Activated CD4-positive, alpha-beta T cell treated with anti-CD3 and anti-CD28 coated beads, Interleukin-2, amount 10 ng/mL, durations not matched to agents 24 days and 14 days (primary cell): Measurements from ENCODE around the gene MCCC1. TPM values are rescaled to one million over a fixed set of nuclear protein-coding genes. Genes with fewer than 3 reads are reported as not detected.
A peak's percentile ranks its signal among the peaks of the same experiment; 100 is the strongest.
"Not testable (repeated sequence)": the region's sequence is repeated elsewhere in the genome, so short reads cannot be mapped to it uniquely, and the experiment has no call there.

Experiments
- DNase-seq: peaks from one replicate; pipeline ENCODE4 v3.0.0; 2022
- H3K27ac Mint-ChIP-seq: one replicate; pipeline ENCODE4 v1.8.0; 2022; ENCODE audit warnings: mild to moderate bottlenecking, mixed read lengths
- H3K27me3 Mint-ChIP-seq: one replicate; pipeline ENCODE4 v1.8.0; 2022; ENCODE audit warnings: mixed read lengths
- H3K36me3 Mint-ChIP-seq: one replicate; pipeline ENCODE4 v1.8.0; 2022; ENCODE audit warnings: low read depth, mild to moderate bottlenecking, mixed read lengths
- H3K4me1 Mint-ChIP-seq: one replicate; pipeline ENCODE4 v1.8.0; 2021; ENCODE audit warnings: mixed read lengths
- H3K4me3 Mint-ChIP-seq: one replicate; pipeline ENCODE4 v1.8.0; 2022; ENCODE audit warnings: mild to moderate bottlenecking, moderate library complexity, mixed read lengths
- H3K9me3 Mint-ChIP-seq: one replicate; pipeline ENCODE4 v1.8.0; 2021; ENCODE audit warnings: mixed read lengths
- intact Hi-C: fragments of 100-400 bp; cut with micrococcal nuclease; formaldehyde crosslinking; loops from one replicate; pipeline ENCODE4 v1.15.1; 2023
- total RNA-seq: library from RNA; stranded (reverse); gene quantifications from 2 replicates; pipeline ENCODE4 v1.2.3, GENCODE V29; 2022

MCCC1 gene
- total RNA-seq, 1 donor from 2014 or later, result 25.4 TPM

DNA sequence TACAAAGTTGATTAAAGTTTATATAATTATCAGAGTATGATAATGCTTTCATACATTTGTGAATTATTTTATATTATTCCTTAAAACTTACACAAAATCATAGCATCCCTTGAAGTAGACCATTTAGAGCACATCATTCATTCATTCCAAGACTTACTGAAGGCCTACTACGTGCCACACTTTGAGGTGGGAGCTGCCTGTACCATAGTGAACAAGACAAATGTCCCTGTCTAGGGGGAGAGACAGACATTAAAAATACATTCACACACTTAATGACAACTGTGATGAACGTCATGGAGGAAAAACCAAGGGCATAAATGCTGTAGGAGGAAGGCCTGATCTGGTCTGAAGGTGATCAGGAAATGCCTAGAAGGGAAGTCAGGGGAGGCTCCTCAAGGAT is 12.1 kb downstream of the MCCC1 start:
- no peaks in the 10 kb centered on the region for H3K4me1 Mint-ChIP-seq
- intact Hi-C loops, result no loop called here
- H3K4me3 Mint-ChIP-seq, result no peak overlapping the region
- H3K27me3 Mint-ChIP-seq, result no peaks in the 10 kb centered on the region
- no peaks in the 10 kb centered on the region for H3K9me3 Mint-ChIP-seq
- H3K36me3 Mint-ChIP-seq, result peaks cover 54% of the 10 kb centered on the region
- no peak for DNase-seq
- H3K27ac Mint-ChIP-seq, result peak overlapping the region; percentile 43

DNA sequence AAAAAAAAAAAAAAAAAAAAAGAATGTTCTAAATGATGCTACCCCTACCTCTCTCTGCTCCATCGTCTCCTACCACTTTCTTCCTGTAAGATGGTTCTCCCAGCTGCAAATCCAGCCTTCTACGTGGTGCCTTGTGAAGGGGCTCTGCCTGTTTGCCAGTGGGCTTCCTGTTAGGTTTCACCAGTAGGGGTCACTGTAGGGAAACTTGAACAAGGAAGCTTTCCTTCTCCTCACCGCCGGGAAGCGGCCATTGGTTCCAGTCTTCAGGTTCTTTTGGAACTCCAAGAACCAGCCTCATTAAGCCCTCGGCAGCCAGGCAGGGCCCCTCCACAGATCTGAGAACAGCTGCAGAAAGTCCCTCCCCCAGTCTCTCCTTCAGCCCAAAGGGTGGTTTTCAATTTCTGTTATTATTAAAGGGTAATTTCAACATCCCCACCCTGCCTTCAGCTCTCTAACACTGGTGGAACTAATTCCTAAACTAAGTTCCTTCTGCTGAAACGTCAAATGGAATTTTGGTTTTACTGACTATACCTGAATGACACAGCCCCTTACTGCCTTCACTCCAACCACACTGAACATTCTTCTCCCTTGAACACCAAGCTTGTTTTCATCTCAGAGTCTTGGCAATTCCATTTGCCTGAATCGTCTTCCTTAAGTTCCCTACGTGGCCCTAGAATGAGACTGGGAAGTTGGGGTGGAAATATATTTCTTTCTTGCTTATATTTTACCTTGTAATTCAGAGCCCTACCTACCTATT is 13.5 kb downstream of the MCCC1 start:
- no peak overlapping the region for H3K4me3 Mint-ChIP-seq
- H3K4me1 Mint-ChIP-seq, result no peaks in the 10 kb centered on the region
- H3K27me3 Mint-ChIP-seq, result no peaks in the 10 kb centered on the region
- intact Hi-C loops, result no loop called here
- DNase-seq, result peak; percentile 68
- H3K36me3 Mint-ChIP-seq, result peaks cover 57% of the 10 kb centered on the region
- H3K9me3 Mint-ChIP-seq, result no peaks in the 10 kb centered on the region
- H3K27ac Mint-ChIP-seq, result no peak overlapping the region

DNA sequence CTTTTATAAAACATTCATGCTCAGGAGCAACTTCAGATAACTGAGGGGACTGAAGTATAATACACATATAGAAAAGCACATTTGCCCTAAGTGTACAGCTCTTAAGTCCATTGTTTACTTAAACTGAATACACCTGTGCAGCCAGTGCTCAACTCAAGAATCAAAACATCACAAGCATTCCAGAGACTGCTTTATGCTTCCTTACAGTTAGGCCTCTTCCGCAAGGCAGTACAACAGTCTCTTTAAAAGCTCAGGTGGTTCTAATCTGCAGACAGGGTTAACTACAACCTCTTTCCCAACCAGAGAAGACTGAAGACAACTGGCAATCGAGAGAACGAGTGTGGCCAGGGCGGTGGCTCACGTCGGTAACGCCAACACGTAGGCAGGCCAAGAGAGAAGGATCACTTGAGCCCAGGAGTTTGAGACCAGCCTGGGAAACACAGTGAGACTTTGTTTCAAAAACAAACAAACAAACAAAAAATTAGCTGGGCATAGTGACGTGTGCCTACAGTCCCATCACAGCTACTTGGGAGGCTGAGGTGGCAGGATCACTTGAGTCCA is 16.9 kb downstream of the MCCC1 start:
- H3K27ac Mint-ChIP-seq, result no peak overlapping the region
- H3K4me3 Mint-ChIP-seq, result no peak overlapping the region
- peaks cover 20% of the 10 kb centered on the region for H3K9me3 Mint-ChIP-seq
- peaks cover 74% of the 10 kb centered on the region for H3K36me3 Mint-ChIP-seq
- H3K27me3 Mint-ChIP-seq, result no peaks in the 10 kb centered on the region
- no peaks in the 10 kb centered on the region for H3K4me1 Mint-ChIP-seq
- intact Hi-C loops, result no loop called here
- DNase-seq, result no peak

DNA sequence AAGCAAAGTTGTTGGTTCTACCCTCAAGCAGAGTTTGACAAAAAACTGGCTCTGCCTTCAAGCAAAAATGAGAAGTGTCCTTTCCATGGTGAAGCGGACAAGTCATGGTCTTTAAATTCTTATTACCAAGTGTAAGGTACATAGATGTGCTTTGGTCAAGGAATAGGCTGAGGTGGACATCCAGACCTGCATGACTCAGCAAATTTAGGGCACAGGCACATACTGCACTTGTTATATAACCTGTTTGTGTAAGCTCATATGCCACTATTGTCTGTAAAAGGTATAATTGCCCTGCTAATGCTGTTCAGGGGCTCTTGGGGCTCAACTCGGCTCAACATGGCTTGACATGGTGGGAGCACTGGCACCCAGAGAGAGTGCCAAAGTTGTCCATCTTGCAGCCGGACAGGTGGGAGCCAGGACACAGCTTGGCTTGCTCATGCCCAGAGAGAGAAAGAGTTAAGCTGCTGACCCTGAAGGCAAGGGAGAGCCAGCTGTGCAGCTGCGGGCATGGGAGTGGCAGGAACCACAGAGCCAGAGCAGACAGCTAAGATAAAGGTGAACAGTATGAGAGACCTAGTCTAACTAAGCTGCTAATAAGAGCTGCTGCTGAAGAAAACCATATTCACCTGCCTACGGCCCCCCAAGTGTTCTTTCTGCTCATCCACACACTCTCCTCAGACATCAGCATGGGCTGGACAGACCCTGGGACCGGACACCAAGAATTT is 17.7 kb downstream of the MCCC1 start:
- peaks cover 79% of the 10 kb centered on the region for H3K36me3 Mint-ChIP-seq
- H3K4me1 Mint-ChIP-seq, result no peaks in the 10 kb centered on the region
- peaks cover 21% of the 10 kb centered on the region for H3K9me3 Mint-ChIP-seq
- intact Hi-C loops, result no loop called here
- H3K27me3 Mint-ChIP-seq, result no peaks in the 10 kb centered on the region
- H3K4me3 Mint-ChIP-seq, result no peak overlapping the region
- no peak overlapping the region for H3K27ac Mint-ChIP-seq
- no peak for DNase-seq

DNA sequence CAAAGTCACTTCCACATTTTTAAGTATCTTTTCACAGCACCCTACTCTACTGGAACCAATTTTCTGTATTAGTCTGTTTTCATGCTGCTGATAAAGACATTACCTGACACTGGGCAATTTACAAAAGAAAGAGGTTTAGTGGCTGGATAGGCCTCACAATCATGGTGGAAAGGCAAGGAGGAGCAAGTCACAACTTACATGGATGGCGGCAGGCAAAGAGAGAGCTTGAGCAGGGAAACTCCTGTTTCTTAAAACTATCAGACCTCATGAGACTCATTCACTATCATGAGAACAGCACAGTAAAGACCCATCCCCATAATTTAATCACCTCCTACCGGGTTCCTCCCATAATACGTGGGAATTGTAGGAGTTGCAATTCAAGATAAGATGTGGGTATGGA is 18.7 kb downstream of the MCCC1 start:
- H3K4me3 Mint-ChIP-seq, result no peak overlapping the region
- no peaks in the 10 kb centered on the region for H3K27me3 Mint-ChIP-seq
- no peak overlapping the region for H3K27ac Mint-ChIP-seq
- peaks cover 21% of the 10 kb centered on the region for H3K9me3 Mint-ChIP-seq
- H3K4me1 Mint-ChIP-seq, result no peaks in the 10 kb centered on the region
- no peak for DNase-seq
- H3K36me3 Mint-ChIP-seq, result peaks cover 79% of the 10 kb centered on the region
- intact Hi-C loops, result no loop called here

DNA sequence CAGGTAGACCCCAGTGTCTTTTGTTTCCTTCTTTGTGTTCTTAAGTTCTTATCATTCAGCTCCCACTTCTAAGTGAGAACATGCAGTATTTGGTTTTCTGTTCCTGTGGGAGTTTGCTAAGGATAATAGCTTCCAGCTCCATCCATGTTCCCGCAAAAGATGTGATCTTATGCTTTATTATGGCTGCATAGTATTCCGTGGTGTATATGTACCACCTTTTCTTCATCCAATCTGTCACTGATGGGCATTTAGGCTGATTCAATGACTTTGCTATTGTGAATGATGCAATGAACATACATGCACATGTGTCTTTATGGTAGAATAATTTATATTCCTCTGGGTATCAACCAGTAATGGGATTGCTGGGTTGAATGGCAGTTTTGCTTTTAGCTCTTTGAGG is 24.4 kb downstream of the MCCC1 start:
- intact Hi-C loops, result no loop called here
- H3K27me3 Mint-ChIP-seq, result no peaks in the 10 kb centered on the region
- H3K4me3 Mint-ChIP-seq, result no peak overlapping the region
- H3K4me1 Mint-ChIP-seq, result peaks cover 11% of the 10 kb centered on the region
- H3K27ac Mint-ChIP-seq, result no peak overlapping the region
- no peak for DNase-seq
- H3K9me3 Mint-ChIP-seq, result peaks cover 20% of the 10 kb centered on the region
- peaks cover 73% of the 10 kb centered on the region for H3K36me3 Mint-ChIP-seq

DNA sequence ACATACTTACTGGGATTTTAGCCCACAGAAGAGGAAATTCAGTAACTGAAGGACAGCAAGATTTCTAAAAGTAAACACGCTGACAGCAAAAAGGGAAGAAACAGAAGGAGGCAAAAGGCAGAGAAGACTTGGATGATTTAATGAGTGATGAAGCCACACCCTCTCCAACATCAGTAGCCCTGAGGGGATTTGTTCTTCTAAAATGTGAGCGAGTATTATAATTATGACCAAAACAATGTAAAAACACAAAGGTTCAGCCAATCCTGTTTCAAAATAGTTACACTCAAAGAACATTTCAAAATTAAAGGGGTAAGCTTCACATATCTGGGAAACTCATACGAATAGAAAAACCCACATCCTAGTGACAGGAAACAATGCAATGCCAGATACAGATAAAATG is 25.0 kb downstream of the MCCC1 start:
- intact Hi-C loops, result no loop called here
- peaks cover 20% of the 10 kb centered on the region for H3K9me3 Mint-ChIP-seq
- peaks cover 69% of the 10 kb centered on the region for H3K36me3 Mint-ChIP-seq
- peak overlapping the region; percentile 32 for H3K27ac Mint-ChIP-seq
- H3K27me3 Mint-ChIP-seq, result no peaks in the 10 kb centered on the region
- no peak overlapping the region for H3K4me3 Mint-ChIP-seq
- no peak for DNase-seq
- H3K4me1 Mint-ChIP-seq, result peaks cover 11% of the 10 kb centered on the region

DNA sequence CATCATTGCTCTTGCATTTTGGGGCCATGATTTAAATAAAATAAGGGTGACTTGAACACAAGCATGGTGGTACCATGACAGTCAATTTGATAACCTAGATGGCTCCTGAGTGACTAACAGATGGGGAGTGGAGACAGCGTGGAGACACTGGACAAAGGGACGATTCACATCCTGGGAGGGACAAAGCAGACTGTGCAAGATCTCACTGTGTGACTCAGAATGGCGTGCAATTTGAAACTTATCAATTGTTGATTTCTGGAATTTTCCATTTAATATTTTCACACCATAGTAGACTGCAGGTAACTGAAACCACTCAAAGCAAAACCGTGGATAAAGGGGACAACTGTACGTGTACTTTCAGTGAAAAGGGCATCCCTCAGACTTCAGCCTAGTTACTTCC is 25.5 kb downstream of the MCCC1 start:
- intact Hi-C loops, result no loop called here
- Mint-ChIP-seq H3K4me3 (no peak overlapping the region), H3K4me1 (peaks cover 11% of the 10 kb centered on the region), H3K27me3 (no peaks in the 10 kb centered on the region), H3K9me3 (peaks cover 16% of the 10 kb centered on the region), H3K36me3 (peaks cover 64% of the 10 kb centered on the region), H3K27ac (peak overlapping the region; percentile 32)
- no peak for DNase-seq

DNA sequence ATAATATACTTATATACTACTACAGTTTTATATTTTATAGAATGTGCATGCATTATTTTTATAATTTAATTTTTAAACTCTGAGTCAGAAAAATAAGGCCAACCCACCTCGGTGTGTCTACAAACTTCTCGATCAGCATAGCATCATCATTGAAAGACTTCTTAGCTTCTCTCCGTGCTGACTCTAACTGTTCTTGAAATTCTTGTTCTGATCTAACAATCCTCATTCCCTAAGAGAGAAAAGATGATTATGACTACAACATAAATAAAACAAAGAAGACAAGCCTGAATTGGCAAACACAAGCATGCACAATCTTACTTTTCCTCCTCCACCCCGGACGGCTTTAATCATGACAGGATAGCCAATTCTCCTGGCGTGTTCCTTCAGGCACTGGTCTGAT is 28.4 kb downstream of the MCCC1 start:
- Mint-ChIP-seq H3K27me3 (no peaks in the 10 kb centered on the region), H3K36me3 (peaks cover 50% of the 10 kb centered on the region), H3K4me3 (no peak overlapping the region), H3K27ac (no peak overlapping the region), H3K9me3 (peaks cover 6% of the 10 kb centered on the region), H3K4me1 (peaks cover 11% of the 10 kb centered on the region)
- DNase-seq, result no peak
- intact Hi-C loops, result no loop called here

DNA sequence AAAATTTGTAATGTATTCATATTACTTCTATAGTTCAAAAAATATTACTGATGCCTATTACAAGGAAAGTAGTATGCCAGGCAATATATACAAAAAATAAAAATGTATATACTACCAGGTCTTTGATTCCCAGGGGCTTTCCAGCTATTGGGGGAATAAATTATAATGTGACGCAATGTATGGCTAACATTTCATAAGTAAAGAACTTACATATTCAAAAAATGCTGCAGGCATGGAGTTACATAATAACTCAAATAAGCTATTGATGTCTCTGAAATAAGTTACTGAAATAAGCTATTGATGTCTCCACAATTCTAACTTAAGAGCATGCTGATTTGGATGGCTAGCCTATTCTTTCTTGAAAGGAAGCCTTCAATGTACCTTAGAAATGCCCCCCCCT is 30.2 kb downstream of the MCCC1 start:
- no peak for DNase-seq
- H3K27ac Mint-ChIP-seq, result no peak overlapping the region
- H3K27me3 Mint-ChIP-seq, result no peaks in the 10 kb centered on the region
- peaks cover 5% of the 10 kb centered on the region for H3K4me1 Mint-ChIP-seq
- H3K9me3 Mint-ChIP-seq, result no peaks in the 10 kb centered on the region
- peaks cover 45% of the 10 kb centered on the region for H3K36me3 Mint-ChIP-seq
- intact Hi-C loops, result no loop called here
- no peak overlapping the region for H3K4me3 Mint-ChIP-seq

DNA sequence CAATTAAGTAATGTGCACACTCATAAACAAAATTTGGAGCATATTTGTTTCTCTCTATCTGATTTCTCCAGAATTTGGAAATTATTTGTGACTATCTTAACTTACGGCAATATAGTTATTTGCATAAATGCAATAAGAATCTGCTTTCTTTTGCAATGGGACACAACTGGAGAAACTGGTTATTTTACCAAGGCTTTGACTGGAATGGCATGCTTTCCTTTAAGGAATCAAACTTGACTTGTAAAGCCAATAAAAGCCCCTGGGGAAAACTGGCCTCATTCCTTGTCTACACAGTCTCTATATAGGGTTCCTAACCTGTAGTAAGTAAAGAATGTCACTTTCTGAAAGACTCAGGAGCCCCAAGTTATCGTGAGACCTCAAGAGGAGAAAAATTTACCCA is 32.4 kb downstream of the MCCC1 start:
- H3K27me3 Mint-ChIP-seq, H3K4me3 Mint-ChIP-seq, H3K27ac Mint-ChIP-seq, DNase-seq, H3K9me3 Mint-ChIP-seq, H3K4me1 Mint-ChIP-seq, intact Hi-C loops: not testable (repeated sequence)
- H3K36me3 Mint-ChIP-seq, result peaks cover 42% of the 10 kb centered on the region

DNA sequence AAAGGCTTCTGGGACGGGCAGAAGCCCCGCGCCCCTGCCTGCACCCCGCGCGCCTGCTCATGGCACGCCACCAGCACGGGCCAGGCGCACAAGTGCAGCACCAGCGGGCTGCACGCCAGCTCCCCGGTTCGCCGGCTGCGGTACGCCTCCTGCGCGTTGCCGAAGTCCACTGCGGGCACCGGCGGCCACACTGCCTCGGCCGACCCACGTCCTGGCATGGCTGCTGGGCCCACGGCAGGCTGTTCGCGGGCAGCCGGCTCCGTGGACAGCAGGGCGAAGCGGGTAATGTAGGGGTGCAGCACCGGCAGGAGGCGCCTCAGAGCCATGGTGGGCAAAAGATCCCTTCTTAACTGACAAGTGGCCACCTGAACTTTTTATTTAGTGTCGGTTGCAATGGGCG is 34.8 kb downstream of the MCCC1 start:
- Mint-ChIP-seq H3K4me1 (no peaks in the 10 kb centered on the region), H3K36me3 (peaks cover 29% of the 10 kb centered on the region), H3K9me3 (no peaks in the 10 kb centered on the region), H3K27ac (no peak overlapping the region), H3K4me3 (no peak overlapping the region), H3K27me3 (no peaks in the 10 kb centered on the region)
- no peak for DNase-seq
- intact Hi-C loops, result no loop called here

DNA sequence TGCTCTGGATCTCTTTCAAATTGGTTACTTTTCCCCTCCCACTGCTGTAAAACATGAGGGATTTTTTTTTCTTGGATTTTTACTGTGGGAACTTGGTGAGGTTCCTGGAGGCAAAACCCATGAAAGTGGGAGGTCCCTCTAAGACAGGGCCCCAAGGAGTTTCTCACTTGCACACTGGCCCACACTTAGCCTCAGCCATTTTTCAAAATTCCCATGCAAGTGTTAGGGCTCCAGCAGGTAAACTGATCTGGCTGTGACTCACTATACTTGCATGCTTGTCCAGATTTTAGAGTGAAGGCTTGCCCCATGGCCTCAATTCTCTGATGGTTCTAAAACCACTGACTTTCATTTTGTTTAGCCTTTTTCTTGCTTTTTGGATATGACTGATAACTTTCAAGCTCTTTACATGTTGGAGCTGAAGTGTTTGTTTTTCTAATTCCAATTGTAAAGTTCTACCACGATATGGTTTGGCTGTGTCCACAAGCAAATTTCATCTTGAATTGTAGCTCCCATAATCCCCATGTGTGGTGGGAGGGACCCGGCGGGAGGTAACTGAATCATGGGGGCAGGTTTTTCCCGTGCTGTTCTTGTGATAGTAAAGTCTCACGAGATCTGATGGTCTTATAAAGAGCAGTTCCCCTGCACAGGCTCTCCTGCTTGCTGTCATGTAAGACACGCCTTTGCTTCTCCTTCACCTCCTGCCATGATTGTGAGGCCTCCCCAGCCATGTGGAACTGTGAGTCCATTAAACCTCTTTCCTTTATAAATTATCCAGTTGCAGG is 37.7 kb downstream of the MCCC1 start:
- Mint-ChIP-seq H3K27ac (no peak overlapping the region), H3K9me3 (no peaks in the 10 kb centered on the region), H3K4me3 (no peak overlapping the region)

DNA sequence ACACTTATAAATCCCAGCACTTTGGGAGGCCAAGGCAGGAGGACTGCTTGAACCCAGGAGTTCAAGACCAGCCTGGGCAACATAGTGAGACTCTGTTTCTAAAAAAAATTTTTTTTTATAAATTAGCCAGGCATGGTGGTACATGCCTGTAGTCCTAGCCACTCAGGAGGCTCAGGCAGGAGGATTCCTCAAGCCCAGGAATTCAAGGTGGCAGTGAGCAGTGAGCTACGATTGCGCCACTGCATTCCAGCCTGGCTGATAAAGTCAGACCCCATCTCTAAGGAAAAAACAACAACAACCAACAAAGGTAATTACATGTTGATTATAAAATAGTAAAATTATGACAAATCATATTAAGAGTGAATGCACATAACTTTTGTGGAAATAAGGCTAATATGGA is 40.9 kb downstream of the MCCC1 start:
- DNase-seq, result peak; percentile 26
- no peaks in the 10 kb centered on the region for H3K4me1 Mint-ChIP-seq
- no peak overlapping the region for H3K27ac Mint-ChIP-seq
- H3K27me3 Mint-ChIP-seq, result no peaks in the 10 kb centered on the region
- no peaks in the 10 kb centered on the region for H3K9me3 Mint-ChIP-seq
- peaks cover 7% of the 10 kb centered on the region for H3K36me3 Mint-ChIP-seq
- intact Hi-C loops, result no loop called here
- no peak overlapping the region for H3K4me3 Mint-ChIP-seq

More for the DNA sequence above, 37.7 kb downstream of the MCCC1 start:
- Mint-ChIP-seq H3K4me1 (no peaks in the 10 kb centered on the region), H3K36me3 (peaks cover 21% of the 10 kb centered on the region), H3K27me3 (no peaks in the 10 kb centered on the region)
- intact Hi-C loops, result no loop called here
- DNase-seq, result peak; percentile 51
